HG02870 (cell line): ENCODE measurements around the gene BOLL.
A peak's percentile ranks its signal among the peaks of the same experiment; 100 is the strongest.
"Not testable (repeated sequence)": the region's sequence is repeated elsewhere in the genome, so short reads cannot be mapped to it uniquely, and the experiment has no call there.

ENCODE experiments used
- ATAC-seq: cut with Tn5 transposase; IDR thresholded peaks from one replicate; pipeline ENCODE4 v1.9.1; 2021; ENCODE audit warnings: mild to moderate bottlenecking, moderate library complexity; ENCODE audit not compliant: unreplicated experiment

The BOLL gene, protein sequence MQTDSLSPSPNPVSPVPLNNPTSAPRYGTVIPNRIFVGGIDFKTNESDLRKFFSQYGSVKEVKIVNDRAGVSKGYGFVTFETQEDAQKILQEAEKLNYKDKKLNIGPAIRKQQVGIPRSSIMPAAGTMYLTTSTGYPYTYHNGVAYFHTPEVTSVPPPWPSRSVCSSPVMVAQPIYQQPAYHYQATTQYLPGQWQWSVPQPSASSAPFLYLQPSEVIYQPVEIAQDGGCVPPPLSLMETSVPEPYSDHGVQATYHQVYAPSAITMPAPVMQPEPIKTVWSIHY

GRCh38 chr2:197784956-197785941, at the start of gene BOLL:
Gene BOLL (minus strand): TSS chr2:197785319. CDS start chr2:197781850, 3,469 bp downstream.
- no peak for ATAC-seq

DNA sequence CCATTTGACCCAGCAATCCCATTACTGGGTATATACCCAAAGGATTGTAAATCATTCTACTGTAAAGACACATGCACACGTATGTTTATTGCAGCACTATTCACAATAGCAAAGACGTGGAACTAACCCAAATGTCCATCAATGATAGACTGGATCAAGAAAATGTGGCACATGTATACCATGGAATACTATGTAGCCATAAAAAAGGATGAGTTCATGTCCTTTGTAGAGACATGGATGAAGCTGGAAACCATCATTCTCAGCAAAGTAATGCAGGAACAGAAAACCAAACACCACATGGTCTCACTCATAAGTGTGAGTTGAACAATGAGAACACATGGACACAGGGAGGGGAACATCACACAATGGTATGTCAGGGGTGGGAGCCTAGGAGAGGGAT, 49.7 kb upstream of the BOLL start:
- ATAC-seq: not testable (repeated sequence)

DNA sequence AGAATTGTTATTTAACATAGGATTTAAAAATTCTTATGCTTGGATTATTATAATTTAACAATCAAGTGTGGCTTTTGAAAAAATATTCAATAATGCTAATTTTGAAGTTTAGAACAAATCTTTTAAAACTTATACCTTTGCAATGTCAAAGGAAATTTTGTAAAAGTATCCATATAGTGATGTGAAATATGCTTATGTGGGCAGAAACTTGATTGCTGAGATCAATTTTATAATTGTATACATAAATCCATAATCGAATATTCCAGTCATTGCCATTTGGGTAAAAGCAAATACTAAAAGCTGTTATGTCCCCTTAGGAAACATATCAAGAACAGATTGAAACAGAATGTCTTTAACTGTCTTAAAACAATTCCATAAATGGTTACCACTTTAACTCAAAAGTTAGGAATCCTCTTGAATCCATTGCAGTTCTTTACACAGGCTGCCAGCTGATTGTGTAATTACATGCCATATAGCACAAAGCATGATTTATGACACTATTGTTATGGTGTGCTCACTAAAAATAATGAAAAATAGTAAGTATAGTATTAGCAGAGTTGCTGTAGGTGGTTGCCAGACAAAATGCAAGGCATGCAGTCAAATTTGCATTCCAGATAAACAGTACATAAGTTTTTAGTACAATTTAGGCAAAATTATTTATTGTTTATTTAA, 43.5 kb upstream of the BOLL start:
- ATAC-seq: no peak

DNA sequence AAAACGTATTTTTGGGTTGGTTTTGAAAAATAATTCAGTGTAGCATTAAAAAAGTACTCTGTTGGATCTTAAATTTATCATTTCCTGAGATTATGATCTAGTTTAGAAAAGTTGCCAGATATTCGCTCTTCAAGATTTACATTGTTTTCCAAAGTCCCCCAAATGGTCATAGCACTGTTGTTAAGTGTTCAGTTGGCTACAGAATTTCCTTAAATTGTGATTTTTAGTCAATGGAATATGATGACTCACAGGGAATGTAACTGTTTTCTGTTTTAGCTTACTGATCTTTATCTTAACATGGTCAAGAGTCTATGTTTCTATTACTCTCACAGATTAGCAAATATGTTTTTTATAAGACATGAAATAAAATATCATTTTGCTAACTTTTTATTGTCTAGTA, 42.5 kb upstream of the BOLL start:
- ATAC-seq: no peak

DNA sequence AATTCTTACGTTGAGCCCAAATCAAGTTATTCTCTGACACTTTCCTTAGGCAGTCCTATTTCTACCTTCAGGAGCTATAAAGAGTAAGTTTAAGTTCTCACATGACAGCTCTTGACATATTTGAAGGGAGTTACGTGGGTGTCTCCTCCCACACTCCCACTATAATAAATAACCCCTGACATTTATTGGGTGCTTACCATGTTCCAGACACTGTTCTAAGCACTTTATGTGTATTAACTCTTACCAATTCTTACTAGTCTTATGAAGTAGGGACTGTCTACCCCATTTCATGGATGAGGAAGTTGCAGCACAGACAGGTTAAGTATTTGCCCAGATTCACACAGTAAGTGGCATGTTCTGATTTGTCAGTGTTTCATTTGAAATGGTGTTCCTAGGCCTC, 37.2 kb upstream of the BOLL start:
- no peak for ATAC-seq

DNA sequence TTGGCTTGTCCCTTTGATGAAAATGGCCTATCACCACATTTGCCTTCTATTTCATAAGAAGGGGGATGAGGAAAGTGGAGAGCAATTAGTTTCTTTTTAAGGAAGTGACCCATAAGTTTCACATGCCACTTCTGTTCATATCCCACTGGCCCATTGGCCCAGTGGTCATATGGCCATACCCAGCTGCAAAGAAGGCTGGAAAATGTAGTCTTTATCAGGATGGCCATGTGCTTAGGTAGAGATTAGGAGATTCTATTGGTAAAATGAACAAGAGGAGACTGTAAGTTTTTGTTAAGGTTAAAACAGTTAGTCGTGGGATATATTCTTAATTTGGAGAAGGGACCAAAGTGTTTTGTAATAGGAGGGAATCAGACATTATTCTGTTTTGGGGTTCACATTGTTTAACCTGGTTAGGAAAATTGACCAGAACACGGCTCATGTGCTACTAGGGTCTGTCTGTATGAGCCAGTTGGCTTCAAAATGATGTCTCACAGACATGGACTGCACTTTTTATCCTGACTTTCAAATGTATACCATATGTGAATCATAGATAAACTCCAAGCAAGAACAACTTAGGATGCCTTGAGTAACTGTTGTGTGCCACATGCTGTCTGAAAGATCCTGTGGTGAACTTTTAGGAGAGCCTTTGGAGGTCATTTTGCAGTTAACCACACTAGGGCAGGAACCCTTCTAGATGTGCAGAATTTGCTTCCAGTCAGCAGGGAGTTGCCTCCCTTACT, 36.6 kb upstream of the BOLL start:
- no peak for ATAC-seq

DNA sequence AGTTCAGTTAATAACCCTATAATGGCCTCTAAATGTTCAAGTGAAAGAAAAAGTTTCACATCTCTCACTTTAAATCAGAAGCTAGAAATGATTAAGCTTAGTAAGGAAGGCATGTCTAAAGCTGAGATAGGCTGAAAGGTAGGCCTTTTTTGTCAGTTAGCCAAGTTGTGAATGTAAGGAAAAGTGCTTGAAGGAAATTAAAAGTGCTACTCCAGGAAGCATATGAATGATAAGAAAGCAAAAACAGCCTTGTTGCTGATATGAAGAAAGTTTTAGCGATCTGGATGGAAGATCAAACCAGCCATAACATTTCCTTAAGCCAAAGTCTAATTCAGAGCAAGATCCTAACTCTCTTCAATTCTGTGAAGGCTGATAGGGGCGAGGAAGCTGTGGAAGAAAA, 29.4 kb upstream of the BOLL start:
- no peak for ATAC-seq

GRCh38 chr2:197813093-197813787, 28.1 kb upstream of the BOLL start:
- peak; percentile 59 for ATAC-seq

DNA sequence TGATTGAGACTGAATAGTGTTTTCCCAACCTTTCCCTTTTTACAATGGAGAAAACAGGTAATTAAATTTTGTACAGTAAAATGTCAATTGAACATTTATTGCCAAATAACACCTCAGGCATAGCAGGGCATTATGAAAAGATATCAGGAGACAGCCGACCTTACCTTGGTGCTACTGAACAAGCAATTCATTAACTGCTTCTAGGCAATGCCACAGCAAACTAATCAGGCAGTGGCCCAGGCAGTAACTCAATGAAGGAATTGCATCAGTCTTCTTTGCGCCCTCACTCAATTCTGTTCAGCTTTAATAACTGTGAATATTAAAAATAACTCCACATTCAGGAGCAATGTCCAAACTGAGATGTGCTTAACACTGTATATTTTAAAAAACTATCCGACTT, 25.4 kb upstream of the BOLL start:
- ATAC-seq: no peak

DNA sequence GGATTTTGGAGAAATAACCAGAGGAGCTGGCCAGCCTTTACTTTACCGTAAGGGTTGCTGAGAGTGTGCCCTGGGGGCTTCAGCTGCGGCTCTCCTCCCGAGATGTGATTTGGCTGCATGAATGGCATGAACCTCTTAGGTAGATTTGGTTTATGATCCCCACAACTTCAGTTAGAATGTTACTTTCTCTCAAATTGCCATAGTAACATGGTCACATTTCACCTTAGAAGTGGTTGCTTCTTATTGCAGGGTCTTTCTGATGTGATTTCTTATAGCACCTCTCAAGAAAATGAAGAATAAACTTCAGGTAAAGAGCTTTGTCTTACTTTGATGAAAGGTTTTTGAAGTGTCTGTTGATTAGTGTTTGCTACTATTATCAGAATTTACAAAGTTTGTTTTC, 24.9 kb upstream of the BOLL start:
- ATAC-seq: no peak

- no peak for ATAC-seq
These were observed 23.9 kb upstream of the BOLL start for GRCh38 chr2:197809064-197809463.

GRCh38 chr2:197805715-197806633, 20.9 kb upstream of the BOLL start:
- no peak for ATAC-seq

- ATAC-seq: peak; percentile 22
These were observed 19.9 kb upstream of the BOLL start for GRCh38 chr2:197804758-197805714.

DNA sequence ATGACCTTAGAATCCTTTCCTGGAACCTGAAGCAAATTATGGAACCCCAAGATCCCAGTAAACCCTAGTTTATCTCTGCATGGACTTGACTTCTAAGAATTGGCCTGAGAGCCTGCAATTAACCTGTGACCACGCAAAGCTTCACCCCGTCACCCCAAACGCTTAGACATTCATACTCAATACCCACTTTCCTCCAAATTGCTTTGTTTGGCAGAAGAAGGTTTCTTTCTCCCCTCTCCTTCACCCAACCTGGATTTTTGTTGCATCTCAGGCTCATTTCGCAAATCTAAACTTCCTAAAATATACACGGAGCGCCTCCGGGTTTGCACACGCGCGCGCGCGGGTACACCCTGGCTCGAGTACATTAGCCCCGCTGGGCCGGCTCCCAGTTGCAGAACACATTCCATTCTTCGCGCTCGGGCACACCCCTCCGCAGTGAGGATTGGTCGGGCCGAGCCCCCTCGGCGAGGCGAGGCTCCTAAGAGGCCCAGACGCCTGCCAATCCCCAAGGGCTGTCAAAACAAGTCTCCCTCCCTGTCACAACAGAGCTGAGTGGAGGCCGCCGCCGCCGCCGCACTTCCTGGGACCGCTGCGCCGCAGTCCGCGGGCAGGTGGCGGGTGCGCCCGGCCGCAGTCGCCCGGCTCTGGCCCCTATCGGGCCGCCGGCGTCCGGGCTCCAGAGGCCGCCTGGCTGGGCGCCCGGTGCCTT, 19.1 kb upstream of the BOLL start, which contains the start of gene PLCL1:
TSS of gene PLCL1 (plus strand) at position 545 of the 709 bp plus-strand sequence.
- ATAC-seq: peak; percentile 100

GRCh38 chr2:197803033-197803444, 17.9 kb upstream of the BOLL start:
- peak; percentile 33 for ATAC-seq

DNA sequence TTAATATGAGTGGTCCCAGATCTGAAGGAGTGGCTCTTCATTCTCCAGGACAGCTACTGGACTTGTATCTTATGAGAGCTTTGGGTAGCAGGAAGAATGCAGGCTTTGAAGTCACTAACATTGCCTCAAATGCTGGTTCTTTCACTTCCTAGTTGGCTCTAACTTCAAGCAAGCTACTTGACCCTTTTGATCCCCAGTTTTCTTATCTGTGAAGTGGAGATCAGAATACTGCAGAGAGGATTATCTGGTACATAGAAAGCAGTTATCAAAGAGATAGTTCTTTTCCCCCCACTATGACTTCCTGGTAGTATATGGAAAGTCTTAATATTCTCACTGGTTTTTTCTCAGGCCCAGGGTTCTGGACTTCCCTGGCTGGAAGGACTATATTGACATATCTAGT, 15.9 kb upstream of the BOLL start:
- no peak for ATAC-seq

DNA sequence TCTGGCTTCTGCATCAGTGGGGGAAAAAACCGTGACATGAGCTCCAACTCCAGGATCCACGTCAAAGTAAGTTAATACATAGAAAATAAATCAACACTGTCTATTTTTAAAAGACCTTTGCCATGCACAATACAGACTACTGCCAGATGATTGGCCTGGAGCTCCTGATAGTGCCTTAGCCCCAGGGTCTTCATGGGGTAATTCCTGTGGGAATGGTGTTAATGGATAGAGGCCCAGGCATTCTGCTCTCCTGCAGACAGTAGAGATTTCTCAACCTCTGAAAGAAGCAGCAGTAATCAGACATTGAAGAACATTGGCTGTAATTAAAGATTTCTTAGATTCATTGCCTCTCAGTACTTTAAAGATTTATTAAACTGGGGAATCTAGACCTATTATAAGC, 15.0 kb upstream of the BOLL start:
- ATAC-seq: no peak
